Hindlimb muscle (tissue), 1 donor: Measurements from ENCODE around the gene FOXP3. TPM values are rescaled to one million over a fixed set of nuclear protein-coding genes. Genes with fewer than 3 reads are reported as not detected.
"Not testable (repeated sequence)": the region's sequence is repeated elsewhere in the genome, so short reads cannot be mapped to it uniquely, and the experiment has no call there.

Experiments used
- DNase-seq: peaks from one replicate; pipeline ENCODE4 v3.0.0-alpha.2; 2013
- polyA plus RNA-seq: library from polyadenylated mRNA; unstranded; fragments of 120-200 nt; gene quantifications from one replicate; pipeline ENCODE4 v1.2.1, GENCODE V29; 2013; ENCODE audit not compliant: insufficient read length

FOXP3 gene, protein sequence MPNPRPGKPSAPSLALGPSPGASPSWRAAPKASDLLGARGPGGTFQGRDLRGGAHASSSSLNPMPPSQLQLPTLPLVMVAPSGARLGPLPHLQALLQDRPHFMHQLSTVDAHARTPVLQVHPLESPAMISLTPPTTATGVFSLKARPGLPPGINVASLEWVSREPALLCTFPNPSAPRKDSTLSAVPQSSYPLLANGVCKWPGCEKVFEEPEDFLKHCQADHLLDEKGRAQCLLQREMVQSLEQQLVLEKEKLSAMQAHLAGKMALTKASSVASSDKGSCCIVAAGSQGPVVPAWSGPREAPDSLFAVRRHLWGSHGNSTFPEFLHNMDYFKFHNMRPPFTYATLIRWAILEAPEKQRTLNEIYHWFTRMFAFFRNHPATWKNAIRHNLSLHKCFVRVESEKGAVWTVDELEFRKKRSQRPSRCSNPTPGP
- 0.66 TPM for polyA plus RNA-seq

DNA sequence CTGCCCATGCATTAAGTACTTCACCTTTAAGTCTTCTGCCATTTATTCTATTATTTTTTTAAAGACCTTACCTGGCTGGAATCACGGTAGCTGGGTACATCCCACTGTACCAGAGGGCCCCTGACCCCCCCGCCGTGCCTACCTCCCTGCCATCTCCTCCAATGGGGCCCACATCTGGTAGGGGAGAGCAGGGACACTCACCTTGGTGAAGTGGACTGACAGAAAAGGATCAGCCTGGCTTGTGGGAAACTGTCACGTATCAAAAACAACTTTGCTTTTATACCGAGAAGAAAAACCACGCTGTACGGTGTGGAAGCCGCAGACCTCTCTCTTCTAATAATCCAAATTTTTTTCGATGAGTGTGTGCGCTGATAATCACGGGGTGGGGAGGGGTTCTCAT is at the start of gene FOXP3:
TSS of gene FOXP3 (minus strand) at position 251 of the 400 bp plus-strand sequence. CDS start 6,205 bp downstream, outside the sequence.
- DNase-seq = no peak

DNA sequence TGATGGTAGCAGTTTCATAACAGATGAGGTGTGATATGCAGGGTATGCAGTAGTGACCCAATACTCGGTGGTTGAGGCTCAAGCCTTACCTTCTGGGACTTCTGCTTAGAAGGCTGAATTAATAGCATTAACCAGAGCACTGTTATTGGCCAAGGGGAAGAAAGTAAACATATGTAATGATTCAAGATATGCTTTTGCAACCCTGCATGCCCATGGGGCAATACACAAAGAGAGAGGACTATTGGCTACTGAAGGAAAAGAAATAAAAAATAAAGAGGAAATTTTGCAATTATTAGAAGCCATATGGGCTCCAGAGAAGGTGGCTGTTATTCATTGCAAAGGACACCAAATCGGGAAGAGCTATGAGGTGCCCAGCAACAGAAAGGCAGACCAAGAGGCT is 47.7 kb upstream of the FOXP3 start:
- DNase-seq = no peak

DNA sequence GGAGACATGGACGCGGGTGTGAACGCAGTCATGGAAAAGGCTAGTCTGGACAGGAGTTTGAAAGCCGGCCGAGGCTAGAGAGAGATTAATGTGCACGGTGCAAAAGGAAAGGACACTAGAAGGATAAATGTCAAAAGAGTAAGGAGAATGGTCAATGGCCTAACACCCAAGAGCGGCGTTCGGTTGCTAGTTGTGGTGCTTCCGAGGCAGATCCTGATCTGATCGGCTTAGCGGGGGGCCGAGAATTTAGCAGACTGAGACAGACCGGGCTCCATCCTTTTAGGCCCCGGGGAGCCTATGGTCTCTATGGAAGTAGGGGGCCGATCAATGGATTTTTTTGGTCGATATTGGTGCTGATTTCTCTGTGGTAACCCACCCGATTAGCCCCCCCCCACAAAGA is 45.9 kb upstream of the FOXP3 start:
- DNase-seq = no peak

DNA sequence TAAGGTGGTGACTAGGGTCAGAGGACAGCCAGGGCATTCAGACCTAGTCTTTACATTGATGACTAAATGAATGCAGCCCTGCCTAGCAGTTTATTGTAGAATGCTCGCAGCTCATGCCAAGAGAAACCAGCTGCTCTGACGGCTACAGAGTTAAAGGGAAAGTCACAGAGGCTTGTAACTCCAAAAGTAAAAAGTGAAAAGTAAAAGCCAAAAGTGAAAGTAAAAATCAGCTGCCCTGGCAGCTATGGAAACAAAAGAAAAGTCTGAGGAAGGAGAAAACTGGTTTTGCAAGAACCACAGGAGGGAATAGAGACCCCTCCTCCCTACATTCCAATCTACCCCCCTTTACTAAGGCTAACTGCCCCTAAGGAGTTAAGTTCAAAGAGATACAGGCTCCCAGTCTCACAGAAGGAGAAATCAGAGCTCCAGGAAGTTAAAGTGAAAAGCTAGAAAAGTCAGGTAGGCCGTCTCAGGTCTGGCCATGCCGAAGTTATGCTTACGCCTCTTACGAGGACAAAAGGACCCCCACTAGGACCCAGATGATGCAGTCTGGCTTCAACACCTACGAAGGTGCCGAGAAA is 45.0 kb upstream of the FOXP3 start:
- no peak for DNase-seq

DNA sequence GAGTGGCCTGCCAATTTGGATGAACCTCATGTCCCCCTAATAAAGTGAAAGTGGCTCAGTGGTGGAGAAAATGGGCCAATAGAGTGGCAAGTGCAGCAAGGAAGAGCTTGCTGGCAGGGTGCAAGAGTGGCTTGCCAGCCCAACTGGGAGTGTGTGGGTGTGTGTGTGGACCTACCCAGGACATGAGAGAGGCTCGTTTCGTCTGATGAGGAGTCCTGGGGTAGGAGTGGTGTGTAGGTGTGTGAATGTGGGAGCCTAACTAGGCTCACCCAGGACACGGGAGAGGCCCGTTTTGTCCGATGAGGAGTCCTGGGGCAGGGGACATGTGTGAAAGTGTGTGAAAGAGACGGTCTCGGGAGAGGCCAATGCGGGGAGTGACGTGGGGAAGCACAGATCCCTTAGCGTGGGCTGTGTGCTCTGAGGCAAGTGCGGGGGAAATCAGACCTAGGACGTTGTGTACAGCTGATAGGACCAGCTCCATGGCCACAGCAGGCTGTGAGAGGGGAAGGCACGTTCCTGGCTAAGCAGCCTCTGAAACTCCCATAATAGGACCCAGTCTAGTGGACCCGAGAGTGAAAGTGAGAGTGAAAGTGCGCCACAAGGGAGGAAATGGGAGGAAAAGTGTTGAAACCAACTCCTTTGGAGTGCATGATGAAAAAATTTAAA is 44.2 kb upstream of the FOXP3 start:
- DNase-seq = no peak

DNA sequence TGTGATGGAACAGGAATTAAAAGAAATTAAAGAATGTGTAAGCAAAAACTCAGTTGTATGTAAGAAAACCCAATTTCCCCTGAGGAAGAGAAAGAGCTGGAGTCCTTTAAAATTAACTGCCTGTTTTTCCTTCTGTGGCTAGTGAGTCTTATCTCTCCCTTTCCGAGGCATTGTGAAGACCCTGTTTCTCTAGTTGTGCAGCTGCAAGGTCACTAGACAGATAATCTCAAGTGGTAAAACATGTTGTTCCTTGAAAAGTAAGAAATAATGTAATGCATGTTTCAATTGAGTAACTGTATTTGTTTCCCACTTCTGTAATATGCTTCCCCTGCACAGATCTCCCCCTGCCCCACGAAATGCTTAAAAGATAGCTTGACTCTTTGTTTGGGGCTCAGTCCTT is 43.3 kb upstream of the FOXP3 start:
- not testable (repeated sequence) for DNase-seq

DNA sequence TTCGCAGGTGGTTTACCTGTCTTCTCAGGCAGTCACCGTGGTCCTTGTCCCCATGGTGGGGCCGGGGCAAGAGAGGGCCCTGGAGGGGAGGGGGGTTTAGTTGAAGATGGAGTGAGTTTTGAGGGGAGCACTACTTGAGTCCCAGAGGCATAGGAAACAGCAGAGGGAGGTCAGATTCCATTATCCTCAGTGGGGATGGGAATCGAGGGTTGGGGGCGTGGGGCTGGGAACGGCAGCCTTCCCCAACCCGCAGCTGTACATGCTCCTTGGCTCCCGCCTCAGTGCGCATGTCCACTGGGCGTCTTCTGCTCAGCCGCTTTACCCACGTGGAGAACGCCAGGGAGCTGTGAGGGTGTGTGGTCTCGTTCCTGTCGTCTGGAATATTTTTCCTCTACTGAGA is 38.8 kb upstream of the FOXP3 start, which contains the start of gene GAGE10:
TSS of gene GAGE10 (plus strand) at position 301 of the 400 bp plus-strand sequence. CDS start 1,214 bp downstream, outside the sequence.
- DNase-seq = no peak

DNA sequence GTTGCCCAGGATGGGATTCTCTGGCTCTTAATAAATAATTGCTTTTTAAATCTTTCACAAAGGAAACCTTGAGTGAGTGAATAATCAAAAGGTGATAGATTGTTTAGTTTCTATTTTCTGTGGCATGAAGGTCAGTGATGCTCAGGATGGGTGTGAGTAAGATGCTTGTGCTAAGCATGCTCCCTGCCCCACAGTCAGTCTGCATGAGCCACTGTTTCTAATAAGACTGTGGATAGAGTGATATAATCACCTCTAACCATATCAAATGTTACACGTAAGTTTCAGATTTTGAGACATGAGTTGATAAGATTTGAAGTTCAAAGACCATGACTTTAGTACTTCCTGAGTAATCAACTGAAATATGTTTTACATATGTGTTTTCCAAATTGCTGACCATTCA is 36.2 kb upstream of the FOXP3 start:
- DNase-seq = no peak

DNA sequence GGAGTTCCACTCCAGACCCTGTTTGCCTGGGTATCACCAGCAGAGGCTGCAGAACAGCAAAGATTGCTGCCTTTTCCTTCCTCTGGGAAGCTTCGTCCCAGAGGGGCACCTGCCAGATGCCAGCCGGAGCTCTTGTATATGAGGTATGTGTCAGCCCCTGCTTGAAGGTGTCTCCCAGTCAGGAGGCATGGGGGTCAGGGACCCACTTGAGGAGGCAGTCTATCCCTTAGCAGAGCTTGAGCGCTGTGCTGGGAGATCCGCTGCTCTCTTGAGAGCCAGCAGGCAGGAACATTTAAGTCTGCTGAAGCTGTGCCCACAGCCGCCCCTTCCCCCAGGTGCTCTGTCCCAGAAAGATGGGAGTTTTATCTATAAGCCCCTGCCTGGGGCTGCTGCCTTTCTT is 34.8 kb upstream of the FOXP3 start:
- DNase-seq = not testable (repeated sequence)

DNA sequence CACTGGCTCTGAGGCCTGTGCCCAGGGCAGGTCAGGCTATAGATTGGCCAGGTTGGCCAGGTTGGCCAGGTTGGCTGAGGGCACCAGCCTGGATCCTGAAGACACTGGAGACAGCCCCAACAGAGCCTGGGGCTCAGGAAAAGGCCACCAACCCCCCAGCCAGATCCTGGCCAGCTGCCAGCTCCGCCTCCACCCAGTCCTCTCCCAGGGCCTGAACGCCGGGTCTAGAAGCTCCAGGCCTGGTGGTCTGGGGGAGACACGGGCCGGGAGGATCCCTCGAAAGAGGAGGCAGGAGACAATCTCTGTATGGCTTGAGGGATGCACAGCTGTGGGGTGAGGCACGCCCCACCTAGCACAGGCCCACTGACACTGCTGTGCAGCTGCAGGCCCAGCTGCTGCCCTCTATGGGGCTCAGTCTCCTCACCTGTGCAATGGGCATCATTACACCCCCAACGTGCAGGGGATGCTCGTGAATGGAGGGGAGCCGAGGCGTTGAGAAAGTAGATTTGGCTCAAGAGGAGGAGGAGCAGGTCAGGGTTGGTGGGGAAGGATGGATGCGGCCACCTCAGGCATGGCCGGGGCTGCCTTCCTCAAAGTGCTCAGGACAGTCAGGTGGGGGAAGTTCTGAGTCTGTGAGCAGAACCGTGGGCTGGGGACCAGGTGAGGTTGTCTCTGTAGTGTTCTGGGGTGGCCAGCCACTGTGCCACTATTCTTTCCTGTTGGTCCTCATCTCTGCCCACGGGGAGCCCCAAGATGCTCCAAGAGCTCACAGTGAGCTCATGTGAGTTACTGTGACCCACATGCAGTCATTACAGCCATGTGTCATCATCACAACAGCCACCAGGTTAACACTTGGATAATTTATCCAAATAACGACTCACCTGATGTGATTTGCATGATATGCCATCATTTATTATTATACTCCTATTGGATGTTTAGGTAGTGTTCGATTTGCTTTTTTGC is 28.2 kb upstream of the FOXP3 start:
- no peak for DNase-seq

DNA sequence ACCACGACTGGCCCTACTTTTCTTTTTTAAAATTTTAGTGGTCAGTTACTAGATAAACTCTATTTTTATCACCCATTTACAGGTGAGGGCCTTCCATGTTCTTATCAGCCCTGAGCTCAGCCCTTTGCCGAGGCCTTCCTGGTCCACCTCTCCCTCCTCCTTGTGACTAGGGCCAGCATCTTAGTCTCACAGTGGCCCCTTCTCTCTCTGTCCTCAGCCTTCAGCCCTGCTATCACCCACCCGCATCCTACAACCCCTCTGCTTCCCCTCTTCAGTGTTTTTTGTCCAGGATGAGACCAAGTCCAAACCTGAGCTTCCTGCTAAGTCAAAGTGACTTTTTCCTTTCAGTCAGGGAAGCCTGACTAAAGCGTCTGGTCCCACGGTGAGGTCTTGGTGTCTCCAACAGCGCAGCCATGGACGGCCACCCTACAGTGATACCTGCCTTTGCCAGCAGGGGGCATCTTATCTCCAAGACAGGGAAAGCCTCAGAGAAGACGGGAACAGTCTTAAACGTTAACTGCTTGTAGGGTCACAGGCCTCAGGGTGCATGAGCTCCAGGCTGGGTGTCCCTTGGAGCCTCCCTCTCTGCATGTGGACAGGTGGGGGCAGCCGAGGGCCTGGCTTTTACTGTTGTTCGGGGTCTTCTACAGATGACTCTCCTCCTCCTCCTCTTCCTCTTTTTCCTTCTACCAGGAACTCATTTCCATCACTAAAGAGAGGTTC is 27.3 kb upstream of the FOXP3 start:
- DNase-seq = no peak

DNA sequence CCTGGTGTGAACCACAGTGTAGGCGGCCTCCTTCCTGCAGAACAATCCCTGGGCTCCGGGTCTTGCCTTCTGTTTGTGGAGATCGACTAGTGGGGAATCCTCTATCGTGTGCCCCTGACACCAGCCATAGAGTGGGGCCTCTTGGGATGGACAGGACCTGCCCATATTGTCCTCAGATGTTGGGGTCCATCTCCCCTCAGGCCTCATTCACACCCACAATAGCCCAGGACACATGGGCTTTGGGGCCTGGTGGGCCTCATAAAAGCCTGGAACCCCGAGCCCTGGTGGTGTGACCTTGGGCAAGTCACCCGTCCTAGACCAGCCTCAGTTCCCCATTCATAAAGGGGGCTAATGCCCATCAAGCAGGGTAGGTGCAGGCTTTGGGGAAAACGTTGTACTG is 25.7 kb upstream of the FOXP3 start:
- DNase-seq = no peak

DNA sequence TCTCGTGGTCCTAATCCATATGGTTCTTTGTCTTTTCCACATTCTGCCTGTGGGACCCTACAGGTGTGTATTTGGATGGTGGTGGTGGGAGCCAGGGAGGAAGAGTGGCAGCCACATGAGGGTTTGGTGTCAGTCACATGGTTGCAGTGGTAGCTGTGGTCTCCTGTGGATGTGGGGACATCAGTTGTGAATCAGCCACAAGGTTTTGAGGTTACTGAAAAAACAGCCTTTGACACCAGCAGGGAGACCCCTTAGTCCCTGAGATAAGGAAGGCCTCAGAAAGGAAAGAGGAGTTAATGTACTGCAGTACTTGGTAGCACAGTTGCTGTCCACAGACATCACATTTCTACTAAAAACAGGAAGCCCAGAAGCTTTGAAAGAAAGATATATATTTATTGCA is 23.2 kb upstream of the FOXP3 start:
- no peak for DNase-seq

DNA sequence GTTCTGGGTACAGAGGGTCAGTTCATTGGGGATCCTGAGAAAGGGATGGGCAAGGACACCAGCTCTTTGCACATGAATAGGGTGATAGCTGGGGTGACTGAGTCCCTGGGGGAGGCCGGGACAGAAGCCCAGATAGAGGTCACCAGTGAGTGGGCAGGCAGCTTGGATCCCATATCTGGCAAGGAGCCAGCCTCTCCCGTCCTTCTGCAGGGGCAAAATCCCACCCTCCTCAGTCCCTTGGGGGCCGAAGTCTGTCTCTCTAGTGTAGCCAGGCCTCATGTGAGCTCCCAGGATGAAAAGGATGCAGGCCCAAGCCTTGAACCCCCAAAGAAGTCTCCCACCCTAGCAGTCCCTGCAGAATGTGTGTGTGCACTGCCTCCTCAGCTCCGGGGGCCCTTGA is 22.1 kb upstream of the FOXP3 start:
- DNase-seq = no peak

DNA sequence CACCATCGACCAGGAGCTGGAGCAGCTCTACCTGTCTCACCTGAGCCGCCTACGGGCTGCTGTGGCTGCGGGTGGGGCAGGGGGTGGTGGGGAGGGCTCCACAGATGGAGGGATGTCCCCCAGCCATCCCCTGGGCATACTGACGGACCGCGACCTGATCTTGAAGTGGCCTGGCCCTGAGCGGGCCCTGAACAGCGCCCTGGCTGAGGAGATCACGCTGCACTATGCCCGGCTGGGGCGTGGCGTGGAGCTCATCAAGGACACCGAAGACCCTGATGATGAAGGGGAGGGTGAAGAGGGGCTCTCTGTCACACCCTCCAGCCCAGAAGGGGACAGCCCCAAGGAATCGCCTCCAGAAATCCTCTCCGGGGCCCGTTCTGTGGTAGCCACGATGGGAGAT is 21.6 kb upstream of the FOXP3 start:
- DNase-seq = no peak

DNA sequence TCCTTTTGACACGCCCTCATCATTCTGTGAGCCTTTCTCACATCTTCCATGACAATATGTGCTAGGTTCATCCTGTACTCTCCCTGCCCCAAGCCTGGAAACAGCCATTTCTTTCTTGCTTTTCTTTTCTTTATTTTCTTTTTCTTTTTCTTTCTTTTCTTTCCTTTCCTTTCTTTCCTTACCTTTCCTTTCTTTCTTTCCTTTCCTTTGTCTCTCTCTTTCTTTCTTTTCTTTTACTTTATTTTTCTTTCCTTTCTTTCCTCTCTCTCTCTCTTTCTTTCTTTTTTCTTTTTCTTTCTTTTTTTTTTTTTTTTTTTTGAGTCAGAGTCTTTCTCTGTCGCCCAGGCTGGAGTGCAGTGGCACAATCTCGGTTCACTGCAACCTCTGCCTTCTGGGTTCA is 19.7 kb upstream of the FOXP3 start:
- DNase-seq = no peak

DNA sequence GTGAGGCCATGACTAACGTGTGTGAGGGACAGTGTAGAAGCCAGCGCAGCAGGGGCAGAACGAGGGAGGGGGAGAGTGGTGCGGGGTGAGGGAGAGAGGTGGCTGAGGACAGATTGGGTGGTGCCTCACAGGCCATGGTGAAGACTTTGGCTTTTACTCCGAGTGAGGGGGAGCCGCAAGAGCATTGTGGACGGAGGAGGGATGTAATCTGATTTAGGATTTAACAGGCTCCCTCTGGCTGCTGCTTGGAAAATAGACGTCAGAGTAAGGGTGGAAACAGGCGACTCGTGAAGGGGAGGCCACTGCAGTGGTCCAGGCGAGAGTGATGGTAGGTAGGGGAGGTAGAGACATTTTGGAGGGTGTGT is 18.1 kb upstream of the FOXP3 start:
- no peak for DNase-seq

DNA sequence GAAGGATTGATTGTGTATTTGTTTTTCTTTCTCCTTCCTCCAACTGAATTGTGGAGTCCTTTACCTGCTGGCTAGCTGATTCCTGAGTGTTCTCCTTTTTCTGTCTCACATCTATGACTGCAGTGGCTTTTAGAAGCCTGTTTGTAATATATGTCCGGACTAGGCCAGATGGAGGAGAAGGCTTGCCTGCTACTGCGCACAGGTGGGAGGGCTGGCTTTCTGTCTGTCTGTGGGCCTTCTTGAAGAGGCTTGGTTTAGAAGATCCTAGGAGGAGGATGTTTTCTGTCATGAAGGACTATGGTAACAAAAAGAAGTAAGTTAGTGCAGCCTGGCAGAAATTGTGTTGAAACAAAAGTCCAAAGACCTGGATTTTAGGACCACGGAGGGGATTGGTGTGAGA is 13.6 kb upstream of the FOXP3 start:
- DNase-seq = no peak

DNA sequence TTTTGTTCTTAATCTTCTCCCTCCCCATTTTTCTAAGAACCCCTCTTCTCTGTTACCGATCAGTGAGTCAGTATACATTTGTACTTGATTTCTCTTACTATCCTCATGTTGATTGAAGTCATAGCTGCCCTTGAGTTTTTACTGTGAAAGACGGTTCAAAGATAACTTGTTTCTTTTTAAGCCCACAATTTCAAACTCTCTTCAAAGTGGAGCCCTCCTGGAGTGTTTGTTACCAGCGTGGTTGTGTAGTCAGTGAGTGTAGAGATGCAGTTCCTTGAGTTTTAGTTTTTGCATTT is 13.0 kb upstream of the FOXP3 start:
- no peak for DNase-seq

DNA sequence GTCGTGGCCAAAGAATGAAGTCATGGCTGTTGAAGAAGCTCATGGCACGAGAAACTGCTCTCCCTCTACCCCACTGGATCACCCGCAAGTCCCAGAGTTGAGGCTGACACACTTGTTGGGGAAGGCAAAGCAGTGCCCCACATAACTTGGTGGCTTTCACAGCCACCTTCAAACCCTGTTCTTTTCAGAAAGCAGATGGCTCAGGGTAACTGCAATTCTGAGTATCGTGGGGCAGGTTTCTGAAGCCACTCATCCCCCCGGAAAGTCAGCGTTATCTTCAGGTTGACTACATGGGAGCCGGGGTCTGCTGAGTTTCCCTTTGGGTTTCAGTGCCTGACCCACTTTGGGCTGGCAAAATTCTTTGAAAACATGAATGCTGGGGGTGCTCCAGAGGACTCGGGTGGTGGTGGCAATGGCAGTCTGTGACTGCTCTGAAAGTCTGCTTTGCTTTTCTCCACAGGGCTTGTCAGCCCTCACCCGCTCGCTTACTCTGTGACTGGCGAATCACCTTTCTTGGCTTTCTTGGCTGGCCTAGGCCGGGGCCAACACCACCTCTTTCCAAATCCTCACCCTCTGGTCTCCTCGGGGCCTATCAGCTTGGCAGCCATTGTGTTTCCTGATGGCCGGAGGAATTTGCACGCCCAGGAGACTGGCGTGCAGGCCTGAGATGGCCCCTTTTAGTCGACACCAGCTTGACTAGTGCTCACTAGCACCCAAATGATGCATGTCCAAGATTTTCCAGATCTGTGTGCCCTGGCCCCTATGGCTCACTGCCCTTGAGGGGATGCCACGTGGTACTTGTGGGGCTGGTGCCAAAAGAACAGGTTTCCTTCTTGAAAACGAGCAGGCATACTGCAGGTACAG is 12.4 kb upstream of the FOXP3 start:
- no peak for DNase-seq

DNA sequence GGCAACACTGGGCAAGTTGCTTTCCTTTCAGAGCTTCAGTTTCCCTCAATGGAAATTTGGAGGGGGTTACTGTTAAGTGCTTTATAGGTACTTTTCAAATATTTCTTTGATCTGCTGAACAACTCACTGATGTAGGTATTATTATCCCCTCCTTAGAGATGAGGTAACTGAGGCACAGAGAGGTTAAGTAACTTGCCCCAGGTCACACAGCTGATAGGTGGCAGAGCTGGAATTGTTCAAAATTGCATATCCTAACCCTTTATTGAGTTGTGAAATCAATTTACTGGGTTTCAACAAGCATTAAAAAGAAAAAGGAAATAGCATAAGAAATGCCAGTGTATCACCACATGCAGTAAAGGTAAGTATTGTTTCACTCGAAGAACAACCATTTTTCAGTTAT is 11.7 kb upstream of the FOXP3 start:
- no peak for DNase-seq
